IMR-90 (cell line): ENCODE results near the gene SIDT1. TPM values are rescaled to one million over a fixed set of nuclear protein-coding genes. Genes with fewer than 3 reads are reported as not detected.

ENCODE experiments used
- ATAC-seq: fragments of 200-7000 bp; cut with Tn5 transposase; 2 replicates; pipeline ENCODE4 v1.9.1; 2020; ENCODE audit warnings: low read depth, mild to moderate bottlenecking, moderate library complexity
- BruUV-seq: library from RNA; stranded (reverse); fragments of 400-500 nt; replicated peaks from 2 replicates; lab custom pipeline; 2021; lab: Mats Ljungman, UMichigan
- CTCF ChIA-PET: fragments of 300-600 bp; formaldehyde crosslinking; extraction: SDS; loops from one replicate; lab custom pipeline; 2021; ENCODE audit warnings: antibody characterized with exemption; lab: Yijun Ruan, JAX
- POLR2A ChIA-PET: fragments of 300-600 bp; sonication (Branson Sonifier 250); formaldehyde crosslinking; loops from one replicate; lab custom pipeline; 2022; ENCODE audit warnings: antibody characterized with exemption; ENCODE audit not compliant: unreplicated experiment; lab: Charles Lee
- DNase-seq: peaks from one replicate; pipeline ENCODE4 v3.0.0; 2013
- H2AFZ ChIP-seq: replicated peaks from 2 replicates; pipeline ENCODE3; 2013; ENCODE audit warnings: low read length, mild to moderate bottlenecking; ENCODE audit not compliant: poor library complexity
- H2AK5ac ChIP-seq: 2 replicates; pipeline ENCODE4 v1.6.1; 2013; ENCODE audit warnings: low read depth, low read length, inconsistent platforms
- H2AK9ac ChIP-seq: replicated peaks from 2 replicates; pipeline ENCODE3; 2013; ENCODE audit warnings: mild to moderate bottlenecking, low read depth, low read length, moderate library complexity; ENCODE audit not compliant: poor library complexity
- H2BK120ac ChIP-seq: 2 replicates; pipeline ENCODE4 v1.6.1; 2013; ENCODE audit warnings: low read depth, low read length, inconsistent platforms
- H2BK15ac ChIP-seq: 3 replicates; pipeline ENCODE4 v1.6.1; 2013; ENCODE audit warnings: low read depth, low read length, inconsistent platforms
- H2BK20ac ChIP-seq: 2 replicates; pipeline ENCODE4 v1.6.1; 2013; ENCODE audit warnings: low read depth, mild to moderate bottlenecking, inconsistent platforms, low read length, moderate library complexity
- H2BK5ac ChIP-seq: 2 replicates; pipeline ENCODE4 v1.6.1; 2013; ENCODE audit warnings: mild to moderate bottlenecking, low read depth, low read length, inconsistent platforms; ENCODE audit not compliant: poor library complexity, severe bottlenecking
- H3K14ac ChIP-seq: replicated peaks from 2 replicates; pipeline ENCODE4 v1.6.1; 2013; ENCODE audit warnings: low read depth, low read length, inconsistent platforms
- H3K18ac ChIP-seq: 2 replicates; pipeline ENCODE4 v1.6.1; 2013; ENCODE audit warnings: low read depth, low read length, control low read depth
- H3K23ac ChIP-seq: 2 replicates; pipeline ENCODE4 v1.6.1; 2013; ENCODE audit warnings: low read depth, low read length, inconsistent platforms
- H3K27ac ChIP-seq: 2 replicates; pipeline ENCODE4 v1.5.1; 2013; ENCODE audit warnings: mild to moderate bottlenecking, control low read depth, low read length; ENCODE audit not compliant: insufficient read depth
- H3K27me3 ChIP-seq: 2 replicates; pipeline ENCODE4 v1.6.1; 2013; ENCODE audit warnings: low read length; ENCODE audit not compliant: control insufficient read depth, insufficient read depth
- H3K36me3 ChIP-seq: 2 replicates; pipeline ENCODE4 v1.6.1; 2013; ENCODE audit warnings: low read length, mixed read lengths; ENCODE audit not compliant: control insufficient read depth, insufficient read depth
- H3K4ac ChIP-seq: 2 replicates; pipeline ENCODE4 v1.6.1; 2013; ENCODE audit warnings: low read depth, low read length, inconsistent platforms
- H3K4me1 ChIP-seq: 2 replicates; pipeline ENCODE4 v1.6.1; 2013; ENCODE audit warnings: low read length, mixed read lengths; ENCODE audit not compliant: control insufficient read depth, insufficient read depth
- H3K4me2 ChIP-seq: 2 replicates; pipeline ENCODE4 v1.6.1; 2013; ENCODE audit warnings: low read depth, mild to moderate bottlenecking, control low read depth, low read length, moderate library complexity
- H3K4me3 ChIP-seq: 2 replicates; pipeline ENCODE4 v1.5.1; 2013; ENCODE audit warnings: low read depth, mild to moderate bottlenecking, control low read depth, low read length, moderate library complexity; ENCODE audit not compliant: insufficient read depth
- H3K56ac ChIP-seq: 2 replicates; pipeline ENCODE4 v1.6.1; 2013; ENCODE audit warnings: low read length, inconsistent platforms; ENCODE audit not compliant: insufficient read depth; ENCODE audit errors: extremely low read depth
- H3K79me1 ChIP-seq, 2 experiments: 2 replicates each; pipeline ENCODE4 v1.6.1; 2013; ENCODE audit warnings: low read length in 2 of 2, inconsistent platforms in 1 of 2, low read depth in 1 of 2
- H3K9ac ChIP-seq: 2 replicates; pipeline ENCODE4 v1.6.1; 2013; ENCODE audit warnings: low read depth, low read length, control low read depth
- H3K9me1 ChIP-seq: 2 replicates; pipeline ENCODE4 v1.6.1; 2013; ENCODE audit warnings: low read length, inconsistent platforms; ENCODE audit not compliant: insufficient read depth
- H3K9me3 ChIP-seq: 2 replicates; pipeline ENCODE4 v1.6.1; 2013; ENCODE audit warnings: low read length; ENCODE audit not compliant: control insufficient read depth, insufficient read depth
- H4K20me1 ChIP-seq: 2 replicates; pipeline ENCODE4 v1.6.1; 2013; ENCODE audit warnings: low read length, inconsistent platforms; ENCODE audit not compliant: insufficient read depth
- H4K5ac ChIP-seq: 2 replicates; pipeline ENCODE4 v1.6.1; 2013; ENCODE audit warnings: mild to moderate bottlenecking, low read depth, low read length, control low read depth
- H4K8ac ChIP-seq, 2 experiments: 2 replicates each; pipeline ENCODE4 v1.6.1; 2013; ENCODE audit warnings: low read depth in 2 of 2, low read length in 2 of 2, control low read depth in 1 of 2, inconsistent platforms in 1 of 2
- H4K91ac ChIP-seq: 2 replicates; pipeline ENCODE4 v1.6.1; 2013; ENCODE audit warnings: low read depth, low read length, inconsistent platforms; ENCODE audit not compliant: insufficient read depth
- CEBPB ChIP-seq: IDR thresholded peaks from 2 replicates; pipeline ENCODE4 v1.6.1; 2012; ENCODE audit warnings: low read depth, low read length, improper control_type of control experiment
- CTCF ChIP-seq: conservative IDR thresholded peaks from 2 replicates; pipeline ENCODE4 v1.5.1; 2012; ENCODE audit warnings: mild to moderate bottlenecking, low read depth, low read length, improper control_type of control experiment
- ELK1 ChIP-seq: fragments of 150-350 bp; IDR thresholded peaks from 2 replicates; pipeline ENCODE4 v1.6.1; 2016; ENCODE audit warnings: low read depth, mild to moderate bottlenecking, low read length, moderate library complexity, borderline replicate concordance
- MAFK ChIP-seq: IDR thresholded peaks from 2 replicates; pipeline ENCODE4 v1.6.1; 2012; ENCODE audit warnings: low read depth, low read length, improper control_type of control experiment
- MAZ ChIP-seq: IDR thresholded peaks from 2 replicates; pipeline ENCODE4 v1.6.1; 2012; ENCODE audit warnings: low read depth, mild to moderate bottlenecking, low read length, improper control_type of control experiment, moderate library complexity, borderline replicate concordance
- POLR2A ChIP-seq: IDR thresholded peaks from 2 replicates; pipeline ENCODE4 v1.6.1; 2012; ENCODE audit warnings: mild to moderate bottlenecking, low read depth, low read length
- RAD21 ChIP-seq: IDR thresholded peaks from 2 replicates; pipeline ENCODE4 v1.6.1; 2012; ENCODE audit warnings: low read length, improper control_type of control experiment
- RFX5 ChIP-seq: IDR thresholded peaks from 2 replicates; pipeline ENCODE4 v1.8.0; 2012; ENCODE audit warnings: low read depth, mild to moderate bottlenecking, low read length, moderate library complexity
- USF2 ChIP-seq: fragments of 150-350 bp; IDR thresholded peaks from 2 replicates; pipeline ENCODE4 v1.6.1; 2017; ENCODE audit warnings: mild to moderate bottlenecking, antibody characterized with exemption, low read length, low read depth
- WGBS, 2 experiments: methylation state at CpG; one replicate each; pipeline versions ENCODE4 v1.1.5 to v1.1.7; 2013; ENCODE audit warnings: missing lambda C conversion rate in 2 of 2; ENCODE audit not compliant: insufficient read length in 1 of 2; ENCODE audit errors: extremely low coverage in 2 of 2; 5-methylcytosine and 5-hydroxymethylcytosine counted together
- dilution Hi-C: fragments of 300-500 bp; cut with HindIII; formaldehyde crosslinking; loops from one replicate; pipeline ENCODE4 v1.14.3; 2018; ENCODE audit warnings: low sequenced_read_pairs; ENCODE audit not compliant: unreplicated experiment
- in situ Hi-C: fragments of 300-500 bp; cut with MboI; formaldehyde crosslinking; loops from 3 replicates; pipeline ENCODE4 v1.14.3; 2019; ENCODE audit warnings: low sequenced_read_pairs, inconsistent platforms, mixed read lengths
- intact Hi-C: fragments of 100-400 bp; cut with micrococcal nuclease; formaldehyde crosslinking; loops from 2 replicates; pipeline ENCODE4 v1.10.0; 2022
- polyA plus RNA-seq, 3 experiments: library from polyadenylated mRNA; depleted of rRNA; stranded (reverse); fragments of >200 nt; gene quantifications; 2 replicates each; pipeline ENCODE4 v1.2.3, GENCODE V29; 2012; ENCODE audit warnings: low replicate concordance in 1 of 3
- total RNA-seq: library from RNA; depleted of rRNA; stranded (reverse); fragments of >200 nt; gene quantifications from 2 replicates; pipeline ENCODE4 v1.2.3, GENCODE V29; 2012

The SIDT1 gene
- total and polyA plus RNA-seq, 2 of the 4 experiments (the other 2 are of a cell fraction), result not detected

GRCh38 chr3:113677737-113678136 is 145.4 kb downstream of the SIDT1 start:
- Histone ChIP-seq H3K27me3 (no peaks in the 10 kb centered on the region), H3K9me3 (no peaks in the 10 kb centered on the region), H2BK120ac (no peak overlapping the region), H3K14ac (no peak overlapping the region), H3K27ac (no peak overlapping the region), H2AK9ac (no peak overlapping the region), H2BK20ac (no peak overlapping the region), H3K36me3 (peaks cover 5% of the 10 kb centered on the region), H4K8ac (no peak overlapping the region), H3K4me1 (no peaks in the 10 kb centered on the region), H3K56ac (no peak overlapping the region), H3K4ac (no peak overlapping the region), H2BK5ac (no peak overlapping the region), H3K9me1 (no peaks in the 10 kb centered on the region), H4K20me1 (no peaks in the 10 kb centered on the region), H3K4me2 (no peak overlapping the region), H3K9ac (no peak overlapping the region), H2AK5ac (no peak overlapping the region), H3K4me3 (no peak overlapping the region), H3K79me1 (peaks cover 0 to 16% of the 10 kb centered on the region in 2 experiments; a peak in 2 of 4 replicates), H2AFZ (no peak overlapping the region), H3K18ac (no peak overlapping the region), H4K5ac (no peak overlapping the region), H3K23ac (no peak overlapping the region), H2BK15ac (no peak overlapping the region), H4K91ac (no peak overlapping the region)
- no TSS peak for BruUV-seq
- intact Hi-C loops (no loop called here), dilution Hi-C loops (no loop called here), in situ Hi-C loops (no loop called here)
- TF ChIP-seq ELK1 (no peak), CTCF (no peak), MAZ (no peak), USF2 (no peak), CEBPB (no peak), POLR2A (no peak), RFX5 (no peak), MAFK (no peak), RAD21 (no peak)
- ChIA-PET CTCF (interaction anchor here (1.5 kb wide), 1 partner anchor 9 kb away, joined by 5 read pairs; no protein-coding TSS in a partner anchor), POLR2A (interaction anchor here (0.7 kb wide), 1 partner anchor 1598 kb away, joined by 9 read pairs; no protein-coding TSS in a partner anchor)
- DNase-seq (no peak), ATAC-seq (no peak)
- no CpG with 5 or more reads among the region's 1 CpG for WGBS, 2 experiments
